Heart left ventricle (tissue), 16 donors: ENCODE results near the gene UBL4A. TPM values are rescaled to one million over a fixed set of nuclear protein-coding genes. Genes with fewer than 3 reads are reported as not detected.

ENCODE experiments used
- ATAC-seq, 4 donors: fragments of 200-7000 bp; cut with Tn5 transposase; one replicate each; pipeline ENCODE4 v1.9.1; 2020 to 2022; ENCODE audit warnings: moderate library complexity in 4 of 4, mild to moderate bottlenecking in 3 of 4, moderate number of reproducible peaks in 1 of 4
- DNase-seq, 5 donors: peaks; one replicate each; pipeline ENCODE4 v3.0.0-alpha.2; 2020
- H3K27ac ChIP-seq, 12 donors: fragments of 200-600 bp; sonication (generic) in 4 of 12; one replicate each; pipeline versions ENCODE4 v1.5.0 to v1.8.0; 2016 to 2022; ENCODE audit warnings: mild to moderate bottlenecking in 2 of 12
- H3K27me3 ChIP-seq, 9 donors: fragments of 200-600 bp; sonication (generic) in 2 of 9; one replicate each; pipeline versions ENCODE4 v1.5.1 to v1.8.0; 2016 to 2022; ENCODE audit warnings: mild to moderate bottlenecking in 3 of 9
- H3K36me3 ChIP-seq, 9 donors: fragments of 200-600 bp; sonication (generic) in 2 of 9; one replicate each; pipeline versions ENCODE4 v1.5.0 to v1.8.0; 2018 to 2022; ENCODE audit warnings: mild to moderate bottlenecking in 2 of 9
- H3K4me1 ChIP-seq, 12 donors: fragments of 200-600 bp; sonication (generic) in 4 of 12; one replicate each; pipeline versions ENCODE4 v1.5.0 to v1.8.0; 2016 to 2022; ENCODE audit warnings: mild to moderate bottlenecking in 3 of 12
- H3K4me3 ChIP-seq, 12 donors: fragments of 200-600 bp; sonication (generic) in 4 of 12; one replicate each; pipeline versions ENCODE4 v1.5.0 to v1.8.0; 2017 to 2022; ENCODE audit warnings: mild to moderate bottlenecking in 9 of 12, moderate library complexity in 4 of 12
- H3K9me3 ChIP-seq, 12 donors: fragments of 200-600 bp; sonication (generic) in 4 of 12; one replicate each; pipeline versions ENCODE4 v1.5.0 to v1.8.0; 2016 to 2022; ENCODE audit warnings: mild to moderate bottlenecking in 1 of 12
- CTCF ChIP-seq, 12 donors: fragments of 200-600 bp; sonication (generic) in 4 of 12; IDR thresholded peaks; one replicate each; pipeline versions ENCODE4 v1.5.0 to v1.8.0; 2018 to 2022; ENCODE audit warnings: antibody characterized with exemption in 12 of 12, mild to moderate bottlenecking in 5 of 12
- POLR2A ChIP-seq, 2 donors: fragments of 450-650 bp; IDR thresholded peaks; one replicate each; pipeline ENCODE4 v1.6.1; 2017; ENCODE audit warnings: antibody characterized with exemption in 2 of 2, mild to moderate bottlenecking in 2 of 2, moderate library complexity in 2 of 2
- WGBS, 4 donors: extraction: QIAGEN DNeasy Blood & Tissue Kit in 2 of 4; methylation state at CpG; one replicate each; pipeline versions ENCODE4 v1.1.5 to v1.1.7; 2013 to 2018; 5-methylcytosine and 5-hydroxymethylcytosine counted together
- intact Hi-C, 10 donors: fragments of 100-400 bp; cut with DNase I; formaldehyde crosslinking; loops; one replicate each; pipeline versions ENCODE4 v1.11.1 to v1.14.2; 2022
- polyA plus RNA-seq, 2 donors: library from polyadenylated mRNA; stranded (reverse); fragments of 200-250 nt; gene quantifications; one replicate each; pipeline ENCODE4 v1.2.3, GENCODE V29; 2013
- total RNA-seq, 9 donors: library from RNA; depleted of rRNA in 2 of 9; stranded (reverse); fragments of >200 nt in 2 of 9; fragmentation: NEBNext Ultra II Directional in 3 of 9; extraction: Animal tissue kit (Norgen Biotek cat#: 25700) in 3 of 9; gene quantifications; one replicate each; pipeline versions ENCODE4 v1.1.0 to v1.2.4, GENCODE V29; 2016 to 2023
- donor health status: ischemic (EF 13 %, LVEDD 7.1; RV severe dilation, severe dysfunction).
- donor health status: healthy with polysubstance abuse.
- donor health status: DM: no; HTN: yes; CAD: no.
- donor health status: DM: no; HTN: no; CAD: no.
- donor health status: ischemic (EF 25% LVEDD 6.9; RV normal size, moderate dysfunction).
- donor health status: ischemic (EF 25% LVEDD 5.7; RV mildly dilated, moderate dysfunction).
- donor health status: healthy.
- donor health status: DM: yes; HTN: yes; CAD: no.
- donor health status: ischemic (EF 35%, LVEDD 5.7; RV mildly dilated, moderate dysfunction).
- donor health status: nonischemic (EF 11% LVEDD 7.7; RV severe dilation, severe dysfunction).
- donor health status: DM: yes; HTN: yes; CAD: no.
- donor health status: PGD.
- donor health status: ischemic (EF 29% LVEDD 5.4; RV normal size, mild dysfunction).
- donor health status: nonischemic (EF 23%, LVEDD 6.1; RV moderate dilation, normal function).

The UBL4A gene
- total and polyA plus RNA-seq, 11 donors: 34.6 to 92.8 (median 53.7) TPM

GRCh38 chrX:154458116-154458953 lies 28.1 kb downstream of the UBL4A start, which contains the start of gene PLXNA3:
TSS of gene PLXNA3 (plus strand) at chrX:154458281. CDS start at chrX:154460184, 1,903 bp downstream.
- TF ChIP-seq POLR2A (IDR thresholded peaks at IDR 0.05) (peak in 1 of 2 donors; percentile 14), CTCF (IDR thresholded peaks at IDR 0.05) (no peak)
- peaks cover 0 to 13% (median 0%) of the 10 kb centered on the region in 12 donors for H3K4me1 ChIP-seq
- DNase-seq (peak in 4 of 5 donors; percentile 36 to 77 (median 58)), ATAC-seq (peak; percentile 43 to 75 (median 63))
- WGBS, 4 donors: 0 to 51% (median 17%) methylated on average over 20 to 86 of the region's 88 CpGs
- H3K36me3 ChIP-seq: peaks cover 0 to 5% (median 0%) of the 10 kb centered on the region in 9 donors
- H3K27ac ChIP-seq: peak within 1 kb of the TSS in 10 of 12 donors; percentile 32 to 89 (median 68)
- H3K4me3 ChIP-seq: peak within 1 kb of the TSS; percentile 40 to 85 (median 62)
- intact Hi-C loops: no loop called here
- H3K9me3 ChIP-seq: no peaks in the 10 kb centered on the region
- no peaks in the 10 kb centered on the region for H3K27me3 ChIP-seq

GRCh38 chrX:154457491-154458115 lies 28.8 kb downstream of the UBL4A start:
- peaks cover 0 to 13% (median 0%) of the 10 kb centered on the region in 12 donors for H3K4me1 ChIP-seq
- peak overlapping the region in 9 of 12 donors; percentile 32 to 89 (median 68) for H3K27ac ChIP-seq
- intact Hi-C loops: no loop called here
- peak in 3 of 5 donors; percentile 23 to 65 (median 38) for DNase-seq
- no peaks in the 10 kb centered on the region for H3K9me3 ChIP-seq
- WGBS, 4 donors: 3 to 40% (median 18%) methylated on average over 27 to 65 of the region's 65 CpGs
- peak in 3 of 4 donors; percentile 18 to 54 (median 46) for ATAC-seq
- peak overlapping the region in 11 of 12 donors; percentile 40 to 85 (median 62) for H3K4me3 ChIP-seq
- H3K36me3 ChIP-seq: peaks cover 0 to 5% (median 0%) of the 10 kb centered on the region in 9 donors
- H3K27me3 ChIP-seq: no peaks in the 10 kb centered on the region
- TF ChIP-seq POLR2A (IDR thresholded peaks at IDR 0.05) (no peak), CTCF (IDR thresholded peaks at IDR 0.05) (no peak)

GRCh38 chrX:154452823-154453222 lies 33.6 kb downstream of the UBL4A start:
- H3K4me1 ChIP-seq: no peaks in the 10 kb centered on the region
- no peak for ATAC-seq
- H3K9me3 ChIP-seq: no peaks in the 10 kb centered on the region
- TF ChIP-seq POLR2A (IDR thresholded peaks at IDR 0.05) (no peak), CTCF (IDR thresholded peaks at IDR 0.05) (no peak)
- no peak for DNase-seq
- 86 to 94% (median 91%) methylated on average over 9 of the region's 9 CpGs for WGBS, 4 donors
- H3K27me3 ChIP-seq: peaks cover 0 to 3% (median 0%) of the 10 kb centered on the region in 9 donors
- no peak overlapping the region for H3K4me3 ChIP-seq
- intact Hi-C loops: no loop called here
- H3K27ac ChIP-seq: no peak overlapping the region
- peaks cover 0 to 37% (median 19%) of the 10 kb centered on the region in 9 donors for H3K36me3 ChIP-seq

GRCh38 chrX:154450312-154450711 lies 36.1 kb downstream of the UBL4A start:
- Histone ChIP-seq H3K36me3 (peaks cover 0 to 46% (median 19%) of the 10 kb centered on the region in 9 donors), H3K27ac (no peak overlapping the region), H3K4me1 (peaks cover 0 to 4% (median 0%) of the 10 kb centered on the region in 12 donors), H3K9me3 (no peaks in the 10 kb centered on the region), H3K4me3 (no peak overlapping the region), H3K27me3 (peaks cover 0 to 3% (median 0%) of the 10 kb centered on the region in 9 donors)
- intact Hi-C loops: no loop called here
- no peak for DNase-seq
- TF ChIP-seq POLR2A (IDR thresholded peaks at IDR 0.05) (no peak), CTCF (IDR thresholded peaks at IDR 0.05) (no peak)
- 87 to 95% (median 90%) methylated on average over 17 of the region's 17 CpGs for WGBS, 4 donors
- no peak for ATAC-seq
